Glutamatergic neuron (in vitro differentiated cells): ENCODE measurements around the gene CLIC5. TPM values are rescaled to one million over a fixed set of nuclear protein-coding genes. Genes with fewer than 3 reads are reported as not detected.

Experiments
- DNase-seq: peaks from one replicate; pipeline ENCODE4 v3.0.0; 2022
- H3K27ac Mint-ChIP-seq: one replicate; pipeline ENCODE4 v1.8.0; 2020; ENCODE audit warnings: mild to moderate bottlenecking, mixed read lengths, inconsistent platforms; ENCODE audit not compliant: unreplicated experiment
- H3K27me3 Mint-ChIP-seq: one replicate; pipeline ENCODE4 v1.8.0; 2020; ENCODE audit warnings: mild to moderate bottlenecking, moderate library complexity, mixed read lengths, inconsistent platforms; ENCODE audit not compliant: unreplicated experiment
- H3K36me3 Mint-ChIP-seq: one replicate; pipeline ENCODE4 v1.8.0; 2020; ENCODE audit warnings: mild to moderate bottlenecking, mixed read lengths, inconsistent platforms; ENCODE audit not compliant: unreplicated experiment
- H3K4me1 Mint-ChIP-seq: one replicate; pipeline ENCODE4 v1.8.0; 2020; ENCODE audit warnings: mild to moderate bottlenecking, low read depth, mixed read lengths, inconsistent platforms; ENCODE audit not compliant: unreplicated experiment
- H3K4me3 Mint-ChIP-seq: one replicate; pipeline ENCODE4 v1.8.0; 2020; ENCODE audit warnings: mild to moderate bottlenecking, mixed read lengths, inconsistent platforms; ENCODE audit not compliant: unreplicated experiment
- H3K9me3 Mint-ChIP-seq: one replicate; pipeline ENCODE4 v1.8.0; 2020; ENCODE audit warnings: mild to moderate bottlenecking, moderate library complexity, mixed read lengths, inconsistent platforms; ENCODE audit not compliant: unreplicated experiment
- total RNA-seq: library from RNA; stranded (reverse); fragmentation: NEBNext Ultra II Directional; extraction: Animal tissue kit (Norgen Biotek cat#: 25700); gene quantifications from one replicate; pipeline ENCODE4 v1.2.1, GENCODE V29; 2021; ENCODE audit not compliant: unreplicated experiment
- TF ChIP-seq, protein P1 (sequence below): fragments of 200-600 bp; sonication (generic); IDR thresholded peaks from one replicate; pipeline ENCODE4 v1.5.0; 2021; ENCODE audit not compliant: partially characterized antibody, unreplicated experiment

Gene CLIC5
- total RNA-seq, 1 donor from 2014 or later = not detected

DNA sequence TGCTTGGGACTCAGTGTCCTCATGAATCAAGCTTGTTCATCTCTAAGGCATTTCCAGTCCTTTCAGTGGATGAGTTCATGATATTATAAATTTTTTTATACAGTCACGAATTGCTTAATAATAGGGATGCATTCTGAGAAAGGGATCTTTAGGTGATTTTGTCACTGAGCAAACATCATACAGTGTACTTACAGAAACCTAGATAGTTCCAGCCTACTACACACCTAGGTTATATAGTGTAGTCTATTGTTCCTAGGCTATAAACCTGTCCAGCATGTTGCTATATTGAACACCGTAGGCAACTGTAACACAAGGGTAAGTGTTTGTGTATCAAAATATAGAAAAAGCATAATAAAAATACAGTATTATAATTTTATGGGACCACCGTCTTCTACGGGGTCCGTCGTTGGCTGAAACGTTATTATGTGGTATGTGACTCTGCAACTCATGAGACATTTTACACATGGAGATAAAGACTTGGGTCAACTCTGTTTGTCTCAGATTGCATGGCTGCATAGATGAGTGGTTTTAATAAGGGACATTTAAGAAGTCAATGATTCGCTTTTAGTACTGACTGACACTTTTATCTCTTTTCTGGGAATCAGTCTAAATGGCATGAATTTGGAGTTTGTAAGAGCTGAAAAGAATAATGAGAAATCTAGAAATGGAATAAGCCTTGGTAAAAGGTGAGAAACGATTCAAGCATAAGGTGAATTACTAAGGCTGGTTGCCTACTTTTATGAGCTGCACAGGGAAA is 33.2 kb downstream of the CLIC5 start:
- Mint-ChIP-seq H3K36me3 (peaks cover 6% of the 10 kb centered on the region), H3K27me3 (peaks cover 1% of the 10 kb centered on the region), H3K27ac (no peak overlapping the region), H3K9me3 (peaks cover 1% of the 10 kb centered on the region), H3K4me3 (no peak overlapping the region), H3K4me1 (no peaks in the 10 kb centered on the region)
- TF ChIP-seq, protein P1, sequence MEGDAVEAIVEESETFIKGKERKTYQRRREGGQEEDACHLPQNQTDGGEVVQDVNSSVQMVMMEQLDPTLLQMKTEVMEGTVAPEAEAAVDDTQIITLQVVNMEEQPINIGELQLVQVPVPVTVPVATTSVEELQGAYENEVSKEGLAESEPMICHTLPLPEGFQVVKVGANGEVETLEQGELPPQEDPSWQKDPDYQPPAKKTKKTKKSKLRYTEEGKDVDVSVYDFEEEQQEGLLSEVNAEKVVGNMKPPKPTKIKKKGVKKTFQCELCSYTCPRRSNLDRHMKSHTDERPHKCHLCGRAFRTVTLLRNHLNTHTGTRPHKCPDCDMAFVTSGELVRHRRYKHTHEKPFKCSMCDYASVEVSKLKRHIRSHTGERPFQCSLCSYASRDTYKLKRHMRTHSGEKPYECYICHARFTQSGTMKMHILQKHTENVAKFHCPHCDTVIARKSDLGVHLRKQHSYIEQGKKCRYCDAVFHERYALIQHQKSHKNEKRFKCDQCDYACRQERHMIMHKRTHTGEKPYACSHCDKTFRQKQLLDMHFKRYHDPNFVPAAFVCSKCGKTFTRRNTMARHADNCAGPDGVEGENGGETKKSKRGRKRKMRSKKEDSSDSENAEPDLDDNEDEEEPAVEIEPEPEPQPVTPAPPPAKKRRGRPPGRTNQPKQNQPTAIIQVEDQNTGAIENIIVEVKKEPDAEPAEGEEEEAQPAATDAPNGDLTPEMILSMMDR = no peak
- DNase-seq = no peak

DNA sequence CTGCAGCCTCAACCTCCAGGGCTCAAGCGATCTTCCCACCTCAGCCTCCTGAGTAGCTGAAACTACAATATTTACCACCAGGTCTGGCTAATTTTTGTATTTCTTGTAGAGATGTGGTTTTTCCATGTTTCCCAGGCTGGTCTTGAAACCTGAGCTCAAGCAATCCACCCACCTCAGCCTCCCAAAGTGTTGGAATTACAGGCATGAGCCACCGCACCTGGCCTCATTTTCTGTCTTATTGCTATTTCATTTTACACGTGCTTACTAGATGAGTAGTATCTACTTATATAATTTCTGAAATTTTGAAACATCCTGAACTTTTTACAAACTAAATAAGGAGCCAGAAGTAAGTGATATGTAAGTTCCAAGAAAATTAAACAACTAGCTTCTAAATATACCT is 34.6 kb downstream of the CLIC5 start:
- H3K36me3 Mint-ChIP-seq = peaks cover 6% of the 10 kb centered on the region
- H3K9me3 Mint-ChIP-seq = peaks cover 1% of the 10 kb centered on the region
- no peak for DNase-seq
- peaks cover 1% of the 10 kb centered on the region for H3K27me3 Mint-ChIP-seq
- H3K4me3 Mint-ChIP-seq = no peak overlapping the region
- TF ChIP-seq, protein P1 = no peak
- no peaks in the 10 kb centered on the region for H3K4me1 Mint-ChIP-seq
- no peak overlapping the region for H3K27ac Mint-ChIP-seq

- Mint-ChIP-seq H3K9me3 (no peaks in the 10 kb centered on the region), H3K4me1 (no peaks in the 10 kb centered on the region), H3K36me3 (peaks cover 3% of the 10 kb centered on the region), H3K27me3 (no peaks in the 10 kb centered on the region), H3K27ac (no peak overlapping the region), H3K4me3 (no peak overlapping the region)
- no peak for DNase-seq
- TF ChIP-seq, protein P1 = no peak
Observed at GRCh38 chr6:45979311-45979710, 36.3 kb downstream of the CLIC5 start.

DNA sequence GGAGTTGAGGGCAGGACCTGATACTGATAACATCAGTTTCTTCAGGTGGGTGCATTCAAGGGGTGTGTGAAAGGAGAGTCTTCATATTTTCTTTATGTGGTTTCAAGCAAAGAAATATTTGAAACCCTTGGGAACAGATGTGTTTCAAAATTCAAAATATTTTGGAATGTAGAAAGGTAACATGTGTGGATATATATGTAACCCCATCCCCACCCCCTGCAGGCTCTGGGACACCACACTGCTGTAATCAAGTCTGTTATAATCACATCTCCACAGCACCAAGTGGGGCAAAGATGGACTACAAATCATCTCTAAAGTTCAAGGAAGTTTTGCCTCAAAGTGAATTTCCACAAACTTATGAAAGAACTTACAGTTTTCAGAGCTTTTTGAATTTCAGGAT is 41.1 kb downstream of the CLIC5 start:
- Mint-ChIP-seq H3K9me3 (peaks cover 2% of the 10 kb centered on the region), H3K27ac (no peak overlapping the region), H3K4me3 (no peak overlapping the region), H3K4me1 (no peaks in the 10 kb centered on the region), H3K27me3 (no peaks in the 10 kb centered on the region), H3K36me3 (peaks cover 3% of the 10 kb centered on the region)
- TF ChIP-seq, protein P1 = no peak
- DNase-seq = no peak

DNA sequence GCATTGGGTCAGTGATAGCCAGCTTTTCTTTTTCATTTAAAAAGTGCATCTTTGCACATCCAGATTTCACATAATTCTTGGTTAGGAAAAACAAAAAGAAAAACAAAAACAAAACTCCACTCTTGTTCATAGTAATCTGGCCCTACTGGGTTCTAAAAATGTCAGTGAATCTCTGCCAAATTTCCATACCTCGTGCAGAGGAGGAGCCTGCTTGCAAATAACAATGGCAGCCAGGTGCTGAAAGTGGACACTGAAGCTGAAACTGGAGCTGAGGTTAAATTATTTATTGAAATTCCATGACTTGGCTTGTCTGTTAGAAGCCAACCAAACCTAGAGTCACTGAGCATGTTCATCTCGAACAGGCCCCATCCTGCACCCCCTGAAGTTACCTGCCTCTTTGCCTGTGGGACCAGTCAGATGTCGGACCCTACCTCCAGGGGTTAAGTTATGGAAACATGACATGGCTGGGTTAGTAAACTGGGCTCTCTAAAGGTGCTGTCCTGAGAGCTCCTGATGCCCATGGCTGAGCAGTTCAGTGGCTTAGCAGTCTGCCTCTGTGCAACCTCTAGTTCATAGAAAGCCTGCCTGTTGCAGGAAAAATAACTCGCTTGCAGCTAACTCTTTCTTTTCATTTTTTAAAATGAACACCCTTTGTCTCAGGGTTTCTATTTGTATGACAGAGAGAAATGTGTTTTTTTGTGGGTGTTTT is 42.7 kb downstream of the CLIC5 start:
- H3K36me3 Mint-ChIP-seq = peaks cover 3% of the 10 kb centered on the region
- peaks cover 2% of the 10 kb centered on the region for H3K9me3 Mint-ChIP-seq
- no peaks in the 10 kb centered on the region for H3K4me1 Mint-ChIP-seq
- no peak overlapping the region for H3K4me3 Mint-ChIP-seq
- no peak overlapping the region for H3K27ac Mint-ChIP-seq
- no peak for DNase-seq
- peaks cover 1% of the 10 kb centered on the region for H3K27me3 Mint-ChIP-seq
- TF ChIP-seq, protein P1 = no peak
